ENCODE data around the gene RAMP1. TPM values are rescaled to one million over a fixed set of nuclear protein-coding genes. Genes with fewer than 3 reads are reported as not detected.

Gene RAMP1
- total RNA-seq, 1 experiment from 2014 or later = 0.63 TPM

DNA sequence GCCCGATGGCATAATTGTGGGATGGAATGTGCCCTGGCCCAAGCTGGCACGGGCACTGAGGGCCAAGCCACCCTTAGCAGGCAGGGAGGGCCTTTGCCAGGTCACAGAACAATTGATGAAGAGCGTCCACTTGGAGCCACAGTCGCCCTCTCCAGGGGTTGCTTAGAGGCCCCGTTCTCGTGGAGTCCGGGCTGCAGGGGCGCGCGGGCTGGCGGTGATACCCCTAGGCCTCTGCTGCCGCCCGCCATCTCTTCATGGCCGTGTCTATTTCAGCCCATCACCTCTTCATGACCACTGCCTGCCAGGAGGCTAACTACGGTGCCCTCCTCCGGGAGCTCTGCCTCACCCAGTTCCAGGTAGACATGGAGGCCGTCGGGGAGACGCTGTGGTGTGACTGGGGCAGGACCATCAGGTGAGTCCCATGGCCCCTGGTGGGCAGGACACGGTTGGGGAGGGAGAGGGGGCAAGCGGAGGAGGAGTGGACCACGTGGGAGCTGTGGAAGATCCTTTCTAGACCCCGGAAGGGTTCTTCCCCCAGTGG lies 17.6 kb downstream of the RAMP1 start:
- Histone ChIP-seq H3K18ac (ENCODE audit: insufficient read length, low read depth, low read length) (no peak overlapping the region), H3K56ac (ENCODE audit: insufficient read length, low read depth, low read length) (no peak overlapping the region), H3K4me1 (ENCODE audit: insufficient read depth, low read length) (no peaks in the 10 kb centered on the region; the same call in 1 of the 2 replicates), H3K79me2 (ENCODE audit: insufficient read depth, low read length) (no peaks in the 10 kb centered on the region), H2BK20ac (ENCODE audit: low read depth, low read length, poor library complexity, severe bottlenecking) (no peak overlapping the region), H4K20me1 (ENCODE audit: control insufficient read depth, insufficient read depth, insufficient read length) (no peaks in the 10 kb centered on the region), H3K27me3 (ENCODE audit: insufficient read depth, low read length) (no peaks in the 10 kb centered on the region), H3T11ph (ENCODE audit: low read length) (no peak overlapping the region), H3K14ac (ENCODE audit: insufficient read depth, low read length) (no peak overlapping the region; the same call in 1 of the 2 replicates), H3K23ac (ENCODE audit: insufficient read length, low read depth, low read length) (no peak overlapping the region), H2BK5ac (ENCODE audit: insufficient read length, low read length) (no peak overlapping the region), H2BK120ac (ENCODE audit: low read depth, low read length, poor library complexity, severe bottlenecking) (no peak overlapping the region), H4K91ac (ENCODE audit: insufficient read length, low read depth, low read length) (no peak overlapping the region), H4K5ac (ENCODE audit: insufficient read length, low read depth, low read length) (no peak overlapping the region), H3K4ac (ENCODE audit: low read depth, low read length) (no peak overlapping the region), H2BK15ac (ENCODE audit: low read depth, low read length) (no peak overlapping the region), H3K79me1 (ENCODE audit: insufficient read depth, low read depth, low read length, poor library complexity, severe bottlenecking) (no peaks in the 10 kb centered on the region), H3K27ac (ENCODE audit: insufficient read length, low read depth, low read length) (no peak overlapping the region), H4K8ac (replicated peaks; ENCODE audit: insufficient read length, low read depth, low read length) (no peak overlapping the region), H2AK5ac (ENCODE audit: insufficient read length, low read length) (no peak overlapping the region), H3K9me3 (ENCODE audit: control insufficient read depth, low read depth, low read length) (no peaks in the 10 kb centered on the region), H3K9ac (ENCODE audit: extremely low read depth, insufficient read length, low read length) (no peak overlapping the region), H2AFZ (ENCODE audit: low read length) (no peak overlapping the region), H3K23me2 (ENCODE audit: insufficient read length, low read depth, low read length, poor library complexity, severe bottlenecking) (no peaks in the 10 kb centered on the region), H3K4me2 (ENCODE audit: insufficient read depth, insufficient read length, low read length) (no peak overlapping the region), H2BK12ac (ENCODE audit: insufficient read length, low read depth, low read length) (no peak overlapping the region)
- no peaks in the 10 kb centered on the region for H3K9me3 Mint-ChIP-seq
- no peak overlapping the region for H3K27ac Mint-ChIP-seq
- peaks cover 8 to 9% of the 10 kb centered on the region in 2 experiments for H3K4me1 Mint-ChIP-seq
- no peak overlapping the region for H3K4me3 Mint-ChIP-seq
- no peak for TF ChIP-seq CTCF (conservative IDR thresholded peaks at IDR 0.05)
- DNase-seq = no peak
- peaks cover 2% of the 10 kb centered on the region for H3K27me3 Mint-ChIP-seq (ENCODE audit: low read depth)
- no peaks in the 10 kb centered on the region; a peak in 1 of 7 replicates for H3K36me3 Mint-ChIP-seq (ENCODE audit: insufficient read depth in 1 of 3, low read depth in 3 of 3)
- WGBS (ENCODE audit: extremely low coverage, insufficient read length, low lambda C conversion rate) = no CpG with 5 or more reads among the region's 23 CpGs

Measured in H9 (cell line).